ENCODE measurements around the gene RNF2. TPM values are rescaled to one million over a fixed set of nuclear protein-coding genes. Genes with fewer than 3 reads are reported as not detected.

Gene RNF2
- total RNA-seq, 1 donor from 2014 or later: 17.0 TPM

DNA sequence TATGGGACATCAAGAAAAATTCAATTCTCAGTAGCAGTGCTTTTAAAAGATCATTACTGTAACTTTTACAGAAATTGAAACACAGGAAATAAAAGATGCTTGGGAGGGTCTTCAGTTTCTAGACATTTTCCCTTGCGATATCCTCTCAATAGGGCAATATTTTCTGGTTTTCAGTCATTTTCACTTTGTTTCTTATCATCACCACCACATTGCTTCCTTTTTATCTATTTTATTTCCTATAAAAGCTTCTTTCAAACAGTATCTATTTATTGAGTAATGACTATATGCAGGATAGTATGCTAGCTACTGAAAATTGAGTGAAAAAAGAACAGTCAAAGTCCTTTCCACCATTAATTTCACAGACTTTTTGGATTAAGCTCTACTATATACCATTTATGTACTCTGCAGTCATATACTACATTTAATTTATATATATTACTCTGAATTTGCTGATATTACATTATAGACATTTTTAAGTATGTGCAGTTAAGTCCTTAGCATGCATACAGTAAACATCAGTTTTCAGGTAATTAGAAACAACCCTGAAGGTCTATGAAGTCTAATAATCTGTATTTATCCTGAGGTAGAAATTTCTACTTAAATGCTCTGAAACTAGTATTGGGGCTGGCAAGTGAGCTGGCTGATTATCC lies 92.7 kb downstream of the RNF2 start:
- intact Hi-C loops (cut with DNase I): no loop called here
- H3K36me3 ChIP-seq: peaks cover 85% of the 10 kb centered on the region
- ATAC-seq: no peak

DNA sequence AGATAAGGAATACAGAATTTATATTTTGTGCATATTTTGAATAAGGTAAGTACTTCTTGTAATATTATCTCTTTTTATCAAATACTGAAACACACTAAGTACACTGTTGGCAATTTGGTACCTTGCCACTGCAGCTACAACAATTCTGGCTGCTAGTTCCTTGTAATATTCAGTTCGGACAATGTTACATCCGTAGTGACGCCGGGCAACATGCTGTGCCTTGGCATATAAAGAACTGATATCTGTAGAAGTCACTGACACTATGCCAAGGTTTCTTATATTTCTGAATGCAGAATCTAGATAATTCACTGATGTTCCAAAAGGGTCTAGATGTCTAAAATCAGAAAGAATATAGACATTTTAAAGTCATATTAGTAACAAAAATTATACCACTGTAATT lies 93.9 kb downstream of the RNF2 start:
- no peak for ATAC-seq
- Histone ChIP-seq H3K27ac (no peak overlapping the region), H3K4me1 (no peaks in the 10 kb centered on the region), H3K36me3 (peaks cover 86% of the 10 kb centered on the region), H3K4me3 (no peak overlapping the region), H3K9me3 (no peaks in the 10 kb centered on the region), H3K27me3 (ENCODE audit: low read depth) (no peaks in the 10 kb centered on the region)
- intact Hi-C loops (cut with DNase I): no loop called here
- TF ChIP-seq, protein P1, sequence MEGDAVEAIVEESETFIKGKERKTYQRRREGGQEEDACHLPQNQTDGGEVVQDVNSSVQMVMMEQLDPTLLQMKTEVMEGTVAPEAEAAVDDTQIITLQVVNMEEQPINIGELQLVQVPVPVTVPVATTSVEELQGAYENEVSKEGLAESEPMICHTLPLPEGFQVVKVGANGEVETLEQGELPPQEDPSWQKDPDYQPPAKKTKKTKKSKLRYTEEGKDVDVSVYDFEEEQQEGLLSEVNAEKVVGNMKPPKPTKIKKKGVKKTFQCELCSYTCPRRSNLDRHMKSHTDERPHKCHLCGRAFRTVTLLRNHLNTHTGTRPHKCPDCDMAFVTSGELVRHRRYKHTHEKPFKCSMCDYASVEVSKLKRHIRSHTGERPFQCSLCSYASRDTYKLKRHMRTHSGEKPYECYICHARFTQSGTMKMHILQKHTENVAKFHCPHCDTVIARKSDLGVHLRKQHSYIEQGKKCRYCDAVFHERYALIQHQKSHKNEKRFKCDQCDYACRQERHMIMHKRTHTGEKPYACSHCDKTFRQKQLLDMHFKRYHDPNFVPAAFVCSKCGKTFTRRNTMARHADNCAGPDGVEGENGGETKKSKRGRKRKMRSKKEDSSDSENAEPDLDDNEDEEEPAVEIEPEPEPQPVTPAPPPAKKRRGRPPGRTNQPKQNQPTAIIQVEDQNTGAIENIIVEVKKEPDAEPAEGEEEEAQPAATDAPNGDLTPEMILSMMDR (IDR thresholded peaks at IDR 0.05): no peak
- no peak for DNase-seq

More for the DNA sequence above, 92.7 kb downstream of the RNF2 start:
- Histone ChIP-seq H3K9me3 (no peaks in the 10 kb centered on the region), H3K27ac (no peak overlapping the region), H3K4me1 (no peaks in the 10 kb centered on the region), H3K27me3 (ENCODE audit: low read depth) (no peaks in the 10 kb centered on the region), H3K4me3 (no peak overlapping the region)
- DNase-seq: no peak
- TF ChIP-seq, protein P1 (IDR thresholded peaks at IDR 0.05): no peak

DNA sequence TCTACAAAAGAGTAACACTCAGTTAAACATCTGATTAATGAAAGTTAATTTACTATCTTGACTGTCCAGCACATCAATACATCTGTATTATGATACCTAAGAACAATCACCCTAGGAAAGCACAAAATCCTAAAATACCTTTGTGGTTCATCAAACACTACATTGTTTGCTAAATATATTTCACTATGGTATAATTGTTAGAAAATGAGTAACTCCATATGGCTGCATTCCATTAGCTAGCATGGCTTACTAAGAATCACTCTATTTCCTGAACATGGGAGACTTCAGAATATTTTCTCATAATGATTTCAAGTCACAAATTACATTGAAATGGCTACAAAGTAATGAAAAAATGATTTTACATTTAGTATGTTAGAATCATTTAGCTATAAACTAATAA lies 98.9 kb downstream of the RNF2 start:
- Histone ChIP-seq H3K36me3 (peaks cover 98% of the 10 kb centered on the region), H3K9me3 (no peaks in the 10 kb centered on the region), H3K27me3 (ENCODE audit: low read depth) (no peaks in the 10 kb centered on the region), H3K4me3 (no peak overlapping the region), H3K27ac (no peak overlapping the region), H3K4me1 (no peaks in the 10 kb centered on the region)
- intact Hi-C loops (cut with DNase I): no loop called here
- ATAC-seq: no peak
- DNase-seq: no peak
- TF ChIP-seq, protein P1 (IDR thresholded peaks at IDR 0.05): no peak

DNA sequence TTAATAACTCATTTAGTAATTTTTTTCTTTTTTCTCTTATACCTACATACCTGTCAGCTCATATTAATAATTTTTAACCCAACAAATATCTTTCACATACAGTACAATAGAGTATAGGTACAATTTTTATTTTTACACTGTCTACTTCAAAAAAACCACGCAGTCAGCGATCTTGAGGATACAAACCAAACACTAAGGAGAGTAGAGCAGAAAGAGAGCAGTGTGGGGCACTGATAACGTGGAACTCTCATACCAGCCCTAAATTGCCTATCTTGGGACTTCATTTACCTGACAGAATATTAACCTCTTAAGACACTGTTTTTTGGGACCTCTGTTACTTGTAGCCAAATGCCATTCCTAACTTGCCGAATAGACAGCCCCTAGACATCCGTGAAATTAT lies 105.9 kb downstream of the RNF2 start:
- Histone ChIP-seq H3K27ac (no peak overlapping the region), H3K4me3 (no peak overlapping the region), H3K36me3 (peaks cover 48% of the 10 kb centered on the region), H3K4me1 (peaks cover 33% of the 10 kb centered on the region), H3K27me3 (ENCODE audit: low read depth) (no peaks in the 10 kb centered on the region), H3K9me3 (no peaks in the 10 kb centered on the region)
- intact Hi-C loops (cut with DNase I): no loop called here
- DNase-seq (no peak), ATAC-seq (no peak)
- TF ChIP-seq, protein P1 (IDR thresholded peaks at IDR 0.05): no peak

Other genes with a start within 250 kb of the RNF2 start
- gene NIBAN1, start 71.0 kb upstream of the RNF2 start, total RNA-seq: 44.8 TPM
- 14.9 TPM for gene TRMT1L, start 111.4 kb downstream of the RNF2 start, total RNA-seq
- 7.4 TPM for gene SWT1, start 111.6 kb downstream of the RNF2 start, total RNA-seq

Measured in lower lobe of right lung (tissue), 2 donors.